PC-9 (cell line): ENCODE data around the gene C19orf44.

ENCODE experiments used
- CTCF ChIP-seq: fragments of 200-600 bp; sonication (generic); conservative IDR thresholded peaks from 2 replicates; pipeline ENCODE4 v1.6.1; 2017; ENCODE audit warnings: mixed run types, antibody characterized with exemption, mild to moderate bottlenecking, moderate library complexity
- EZH2 ChIP-seq: fragments of 200-600 bp; sonication (generic); IDR thresholded peaks from 2 replicates; pipeline ENCODE4 v1.8.0; 2017; ENCODE audit warnings: antibody characterized with exemption, low read depth

GRCh38 chr19:16473875-16474392 is 22.3 kb upstream of the C19orf44 start:
- TF ChIP-seq CTCF: no peak
- no peak for TF ChIP-seq EZH2
